Effector memory CD8-positive, alpha-beta T cell (primary cell): ENCODE results near the gene XRRA1.
A peak's percentile ranks its signal among the peaks of the same experiment; 100 is the strongest.
"Not testable (repeated sequence)": the region's sequence is repeated elsewhere in the genome, so short reads cannot be mapped to it uniquely, and the experiment has no call there.

Experiments
- ATAC-seq: fragments of 150-1000 bp; cut with Tn5 transposase; replicated peaks from 2 replicates; pipeline ENCODE4 v1.10.0; 2021; ENCODE audit warnings: mild to moderate bottlenecking, moderate library complexity
- DNase-seq, 3 experiments: peaks; one replicate each; pipeline ENCODE4 v3.0.0; 2021
- H3K27ac Mint-ChIP-seq, 2 donors: one replicate each; pipeline ENCODE4 v1.8.0; 2022; ENCODE audit warnings: mild to moderate bottlenecking in 2 of 2, mixed read lengths in 2 of 2, moderate library complexity in 2 of 2
- H3K27me3 Mint-ChIP-seq, 2 donors: one replicate each; pipeline ENCODE4 v1.8.0; 2022; ENCODE audit warnings: mixed read lengths in 2 of 2
- H3K36me3 Mint-ChIP-seq: one replicate; pipeline ENCODE4 v1.8.0; 2022; ENCODE audit warnings: mild to moderate bottlenecking, moderate library complexity, mixed read lengths; ENCODE audit not compliant: insufficient read depth
- H3K4me1 Mint-ChIP-seq, 2 donors: one replicate each; pipeline ENCODE4 v1.8.0; 2022; ENCODE audit warnings: low read depth in 2 of 2, mixed read lengths in 2 of 2
- H3K4me3 Mint-ChIP-seq, 2 donors: one replicate each; pipeline ENCODE4 v1.8.0; 2022; ENCODE audit warnings: mild to moderate bottlenecking in 2 of 2, mixed read lengths in 2 of 2, moderate library complexity in 2 of 2
- H3K9me3 Mint-ChIP-seq, 2 donors: one replicate each; pipeline ENCODE4 v1.8.0; 2022; ENCODE audit warnings: mixed read lengths in 2 of 2

The XRRA1 gene

DNA sequence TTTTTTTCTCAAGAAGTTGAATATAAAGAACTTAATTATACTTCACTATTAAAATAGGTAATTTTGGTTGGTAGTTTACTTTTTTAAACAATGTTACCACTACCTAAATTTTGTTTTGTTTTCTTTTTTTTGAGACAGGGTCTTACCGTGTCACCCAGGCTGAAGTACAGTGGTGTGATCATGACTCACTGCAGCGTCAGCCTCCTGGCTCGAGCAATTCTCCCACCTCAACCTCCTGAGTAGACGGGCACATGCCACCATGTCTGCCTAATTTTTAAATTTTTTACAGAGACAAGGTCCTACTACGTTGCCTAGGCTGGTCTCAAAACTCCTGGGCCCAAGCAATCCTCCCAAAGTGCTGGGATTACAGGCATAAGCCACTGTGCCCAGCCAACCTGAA lies 17.8 kb upstream of the XRRA1 start:
- Mint-ChIP-seq H3K4me1 (peaks cover 15 to 42% of the 10 kb centered on the region in 2 donors), H3K36me3 (peaks cover 62% of the 10 kb centered on the region), H3K4me3 (no peak overlapping the region), H3K9me3 (no peaks in the 10 kb centered on the region), H3K27ac (no peak overlapping the region), H3K27me3 (no peaks in the 10 kb centered on the region)
- ATAC-seq (no peak), DNase-seq (no peak)

GRCh38 chr11:74960128-74960527 lies 11.2 kb upstream of the XRRA1 start:
- not testable (repeated sequence) for DNase-seq, ATAC-seq, H3K9me3 Mint-ChIP-seq, H3K27me3 Mint-ChIP-seq
- peaks cover 50 to 80% of the 10 kb centered on the region in 2 donors for H3K4me1 Mint-ChIP-seq
- peak overlapping the region in 1 of 2 donors; percentile 33 for H3K4me3 Mint-ChIP-seq
- H3K27ac Mint-ChIP-seq, result peak overlapping the region; percentile 8 to 47
- H3K36me3 Mint-ChIP-seq, result peaks cover 23% of the 10 kb centered on the region

GRCh38 chr11:74957937-74958629 lies 9.2 kb upstream of the XRRA1 start:
- ATAC-seq, result no peak
- peaks cover 49 to 74% of the 10 kb centered on the region in 2 donors for H3K4me1 Mint-ChIP-seq
- H3K36me3 Mint-ChIP-seq, result peaks cover 13% of the 10 kb centered on the region
- H3K9me3 Mint-ChIP-seq, result no peaks in the 10 kb centered on the region
- no peak for DNase-seq
- no peak overlapping the region for H3K4me3 Mint-ChIP-seq
- peak overlapping the region in 1 of 2 donors; percentile 18 for H3K27ac Mint-ChIP-seq
- no peaks in the 10 kb centered on the region for H3K27me3 Mint-ChIP-seq

- ATAC-seq (no peak), DNase-seq (no peak)
- H3K27me3 Mint-ChIP-seq, result no peaks in the 10 kb centered on the region
- no peak overlapping the region for H3K4me3 Mint-ChIP-seq
- H3K9me3 Mint-ChIP-seq, result no peaks in the 10 kb centered on the region
- peaks cover 50 to 64% of the 10 kb centered on the region in 2 donors for H3K4me1 Mint-ChIP-seq
- peak overlapping the region; percentile 3 to 11 for H3K27ac Mint-ChIP-seq
- H3K36me3 Mint-ChIP-seq, result peaks cover 20% of the 10 kb centered on the region
These were observed 7.6 kb upstream of the XRRA1 start for GRCh38 chr11:74956397-74957015.

DNA sequence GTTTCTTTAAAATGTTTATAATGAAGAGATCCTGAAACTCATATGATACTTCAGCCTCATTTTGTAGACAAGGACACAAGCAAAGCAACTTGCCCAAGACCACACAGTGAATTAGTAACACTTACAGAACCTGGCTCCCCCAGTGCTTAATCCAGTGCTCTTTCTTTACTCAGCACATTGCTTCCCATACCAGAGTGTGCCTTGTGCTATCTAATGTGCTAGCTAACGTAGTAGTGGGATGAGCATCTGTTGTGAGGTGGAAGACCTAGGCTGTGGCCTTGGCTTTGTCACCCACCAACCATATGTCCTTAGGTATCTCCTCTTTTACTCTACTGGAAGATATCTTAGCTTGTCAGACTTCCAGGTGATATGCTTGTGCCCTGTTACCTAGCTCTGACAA lies 5.3 kb upstream of the XRRA1 start:
- Mint-ChIP-seq H3K4me1 (peaks cover 52 to 67% of the 10 kb centered on the region in 2 donors), H3K4me3 (no peak overlapping the region), H3K9me3 (no peaks in the 10 kb centered on the region), H3K27me3 (no peaks in the 10 kb centered on the region), H3K36me3 (peaks cover 28% of the 10 kb centered on the region), H3K27ac (no peak overlapping the region)
- DNase-seq (no peak), ATAC-seq (no peak)

- no peak for ATAC-seq
- Mint-ChIP-seq H3K4me1 (peaks cover 51 to 67% of the 10 kb centered on the region in 2 donors), H3K27me3 (no peaks in the 10 kb centered on the region), H3K36me3 (peaks cover 34% of the 10 kb centered on the region), H3K9me3 (no peaks in the 10 kb centered on the region), H3K27ac (no peak overlapping the region), H3K4me3 (no peak overlapping the region)
- DNase-seq, result no peak
These were observed 4.6 kb upstream of the XRRA1 start for GRCh38 chr11:74953451-74953850.

GRCh38 chr11:74952752-74953151 lies 3.9 kb upstream of the XRRA1 start:
- Mint-ChIP-seq H3K4me1 (peaks cover 50 to 64% of the 10 kb centered on the region in 2 donors), H3K9me3 (no peaks in the 10 kb centered on the region), H3K36me3 (peaks cover 34% of the 10 kb centered on the region), H3K27ac (peak overlapping the region in 1 of 2 donors; percentile 11), H3K27me3 (no peaks in the 10 kb centered on the region), H3K4me3 (no peak overlapping the region)
- no peak for DNase-seq
- ATAC-seq, result no peak

DNA sequence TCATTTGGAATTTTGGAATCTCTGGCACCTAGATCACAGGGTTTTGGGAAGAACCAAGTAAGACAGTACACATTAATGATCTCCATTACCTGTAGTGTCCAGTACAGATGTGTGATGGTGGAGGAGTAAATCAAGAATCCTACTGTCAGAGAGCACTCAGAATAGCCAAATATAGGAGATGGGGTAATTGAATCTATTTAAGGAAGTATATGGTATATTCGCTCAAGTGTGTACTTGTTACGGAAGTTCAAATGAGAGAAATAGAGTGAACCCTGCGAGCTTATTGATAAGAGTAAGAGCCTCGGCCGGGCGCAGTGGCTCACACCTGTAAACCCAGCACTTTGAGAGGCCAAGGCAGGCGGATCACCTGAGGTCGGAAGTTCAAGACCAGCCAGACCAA lies 2.3 kb upstream of the XRRA1 start:
- peak overlapping the region; percentile 87 to 90 for H3K4me3 Mint-ChIP-seq
- no peak for DNase-seq
- H3K27ac Mint-ChIP-seq, result no peak overlapping the region
- peaks cover 27% of the 10 kb centered on the region for H3K36me3 Mint-ChIP-seq
- no peak for ATAC-seq
- H3K9me3 Mint-ChIP-seq, result no peaks in the 10 kb centered on the region
- peaks cover 40 to 57% of the 10 kb centered on the region in 2 donors for H3K4me1 Mint-ChIP-seq
- no peaks in the 10 kb centered on the region for H3K27me3 Mint-ChIP-seq

GRCh38 chr11:74950374-74950969 lies 1.6 kb upstream of the XRRA1 start:
- Mint-ChIP-seq H3K4me3 (peak overlapping the region; percentile 87 to 90), H3K27me3 (no peaks in the 10 kb centered on the region), H3K27ac (peak overlapping the region; percentile 95), H3K4me1 (peaks cover 35 to 51% of the 10 kb centered on the region in 2 donors), H3K9me3 (no peaks in the 10 kb centered on the region), H3K36me3 (peaks cover 27% of the 10 kb centered on the region)
- ATAC-seq, result no peak
- DNase-seq, result no peak

DNA sequence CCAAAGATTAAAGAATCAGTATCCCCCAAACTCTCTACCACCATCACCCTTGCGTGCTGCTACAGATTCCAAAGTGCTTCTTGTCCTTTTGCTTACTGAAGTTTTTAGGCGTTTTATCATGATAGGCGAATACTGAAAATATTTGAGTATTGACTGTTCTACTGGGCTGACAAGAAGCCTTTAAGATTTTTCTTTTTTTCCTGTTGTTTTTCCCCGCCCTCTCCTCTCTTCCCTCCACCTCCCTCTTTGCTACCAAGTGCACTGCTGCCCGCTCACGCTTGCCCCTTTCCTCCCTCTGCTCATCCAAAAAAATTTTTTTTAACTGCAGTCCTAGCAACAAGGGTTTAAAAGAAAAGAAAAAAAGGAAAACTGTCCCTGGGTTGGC lies 854 bp upstream of the XRRA1 start:
- DNase-seq (no peak), ATAC-seq (no peak)
- peak overlapping the region; percentile 95 for H3K27ac Mint-ChIP-seq
- peaks cover 27% of the 10 kb centered on the region for H3K36me3 Mint-ChIP-seq
- no peaks in the 10 kb centered on the region for H3K27me3 Mint-ChIP-seq
- peaks cover 34 to 49% of the 10 kb centered on the region in 2 donors for H3K4me1 Mint-ChIP-seq
- peak overlapping the region; percentile 87 to 90 for H3K4me3 Mint-ChIP-seq
- no peaks in the 10 kb centered on the region for H3K9me3 Mint-ChIP-seq

DNA sequence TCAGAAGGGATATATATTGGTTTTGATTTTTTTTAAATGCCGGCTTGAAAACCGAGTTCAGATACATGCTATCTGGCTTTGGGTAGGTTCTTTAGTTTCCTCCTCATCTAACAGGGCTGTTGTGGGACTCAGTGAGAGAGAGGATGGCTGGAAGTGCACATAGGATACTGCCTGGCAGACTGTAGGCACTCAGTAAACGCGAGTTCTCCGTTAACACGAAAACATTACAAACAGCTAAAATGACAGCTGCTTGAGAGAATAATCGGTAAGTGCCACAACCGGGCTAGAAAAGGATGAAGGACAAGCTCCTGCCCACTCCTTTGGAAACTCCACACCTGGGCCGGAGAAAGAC lies 369 bp downstream of the XRRA1 start:
- peaks cover 29 to 44% of the 10 kb centered on the region in 2 donors for H3K4me1 Mint-ChIP-seq
- no peaks in the 10 kb centered on the region for H3K9me3 Mint-ChIP-seq
- ATAC-seq (peak; percentile 7), DNase-seq (no peak)
- H3K4me3 Mint-ChIP-seq, result peak overlapping the region; percentile 87 to 90
- peak overlapping the region; percentile 95 for H3K27ac Mint-ChIP-seq
- peaks cover 24% of the 10 kb centered on the region for H3K36me3 Mint-ChIP-seq
- H3K27me3 Mint-ChIP-seq, result no peaks in the 10 kb centered on the region

DNA sequence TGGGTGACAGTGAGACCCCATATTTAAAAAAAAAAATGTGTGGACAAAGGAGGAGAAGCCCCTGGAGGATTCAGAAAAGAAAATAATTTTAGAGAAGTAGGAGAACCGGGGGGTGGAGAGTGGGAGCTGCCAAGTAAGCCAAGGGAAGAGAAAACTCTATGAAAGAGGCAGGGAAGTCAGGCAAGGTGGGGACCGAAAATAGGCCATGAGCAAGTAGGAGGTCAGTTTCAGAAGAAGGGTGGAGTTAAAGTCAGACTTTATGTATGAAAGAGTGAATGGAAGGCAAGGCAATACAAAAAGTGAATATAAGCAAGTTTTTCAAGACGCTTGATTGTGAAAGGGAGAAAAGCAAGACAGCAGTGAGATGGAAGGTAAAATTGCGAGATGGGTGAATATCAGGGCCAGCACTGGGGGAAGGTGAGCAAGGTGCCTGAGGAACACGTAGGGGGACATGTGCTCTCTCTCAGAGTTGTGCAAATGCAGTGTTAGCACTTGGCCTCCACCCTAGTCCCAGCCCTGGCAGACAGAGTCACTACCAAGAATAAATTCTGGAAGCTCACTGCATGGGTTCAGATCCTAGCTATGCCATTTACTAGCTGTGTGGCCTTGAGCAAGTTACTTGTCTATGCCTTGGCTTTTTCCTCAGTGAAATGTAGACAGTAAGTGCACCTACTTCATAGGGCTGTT lies 6.7 kb downstream of the XRRA1 start:
- Mint-ChIP-seq H3K27me3 (no peaks in the 10 kb centered on the region), H3K9me3 (no peaks in the 10 kb centered on the region), H3K4me1 (peaks cover 2 to 15% of the 10 kb centered on the region in 2 donors), H3K27ac (peak overlapping the region in 1 of 2 donors; percentile 23), H3K36me3 (peaks cover 2% of the 10 kb centered on the region), H3K4me3 (no peak overlapping the region)
- DNase-seq, result no peak
- no peak for ATAC-seq

- Mint-ChIP-seq H3K36me3 (peaks cover 6% of the 10 kb centered on the region), H3K27ac (peak overlapping the region in 1 of 2 donors; percentile 23), H3K27me3 (no peaks in the 10 kb centered on the region), H3K9me3 (no peaks in the 10 kb centered on the region), H3K4me3 (no peak overlapping the region), H3K4me1 (peaks cover 0 to 12% of the 10 kb centered on the region in 2 donors)
- ATAC-seq, result no peak
- no peak for DNase-seq
These were observed 7.4 kb downstream of the XRRA1 start for GRCh38 chr11:74941492-74941891.
